Occipital lobe (tissue), 2 donors: Measurements from ENCODE around the gene WNT3. TPM values are rescaled to one million over a fixed set of nuclear protein-coding genes. Genes with fewer than 3 reads are reported as not detected.

Experiments used
- DNase-seq: peaks from one replicate; lab custom pipeline; 2025; lab: John Stamatoyannopoulos, UW
- total RNA-seq: library from RNA; depleted of rRNA; stranded (reverse); fragments of >200 nt; gene quantifications from one replicate; pipeline ENCODE4 v1.2.3, GENCODE V29; 2014

Gene WNT3
- total RNA-seq, 1 donor from 2014 or later: 5.1 TPM

DNA sequence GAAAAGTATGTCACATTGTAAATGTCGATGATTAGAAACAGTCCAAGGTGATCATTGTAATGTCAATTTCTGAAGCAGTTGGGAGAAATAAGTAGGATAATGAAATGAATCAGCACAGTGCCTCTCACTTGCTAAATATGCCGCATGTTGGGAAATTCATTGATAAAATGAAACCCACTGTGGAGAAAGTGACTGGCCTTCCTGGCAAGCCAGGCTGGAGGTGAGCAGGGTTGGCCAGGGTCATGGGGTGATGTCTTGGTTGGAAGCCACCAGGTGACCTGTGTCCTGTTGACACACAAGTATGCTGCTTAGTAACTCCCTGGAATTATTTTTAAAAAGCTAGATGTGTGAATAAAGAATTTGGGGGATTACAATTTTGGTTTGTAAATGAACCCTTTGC lies 18.0 kb upstream of the WNT3 start:
- DNase-seq: no peak

DNA sequence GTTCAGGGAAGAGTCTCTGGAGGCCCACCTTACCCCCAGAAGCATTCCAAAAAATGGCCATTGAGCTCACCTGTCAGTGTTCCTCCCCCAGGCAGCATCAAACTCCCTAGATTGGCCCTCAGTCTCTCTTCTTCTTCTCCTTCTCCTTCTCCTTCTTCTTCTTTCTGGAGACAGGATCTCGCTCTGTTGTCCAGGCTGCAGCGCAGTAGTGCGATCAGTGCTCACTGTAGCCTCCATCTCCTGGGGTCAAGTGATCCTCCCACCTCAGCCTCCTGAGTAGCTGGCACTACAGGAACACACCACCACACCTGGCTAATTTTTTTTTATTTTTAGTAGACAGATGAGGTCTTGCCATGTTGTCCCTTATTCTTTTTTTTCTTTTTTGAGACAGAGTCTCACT lies 16.4 kb upstream of the WNT3 start:
- no peak for DNase-seq

DNA sequence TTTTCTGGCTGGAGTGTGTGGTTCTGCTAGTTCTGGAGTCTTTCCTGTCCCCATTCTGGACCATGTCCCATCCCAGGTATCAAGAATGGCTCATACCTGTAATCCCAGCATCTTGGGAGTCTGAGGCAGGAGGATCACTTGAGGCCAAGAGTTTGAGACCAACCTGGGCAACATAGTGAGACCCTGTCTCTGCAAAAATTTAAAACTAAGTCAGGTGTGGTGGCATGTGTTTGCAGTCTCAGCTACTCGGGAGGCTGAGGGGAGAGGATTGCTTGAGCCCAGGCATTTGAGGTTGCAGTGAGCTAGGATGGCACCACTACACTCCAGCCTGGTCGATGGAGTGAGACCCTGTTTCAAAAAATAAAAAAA lies 15.3 kb upstream of the WNT3 start:
- DNase-seq: no peak

DNA sequence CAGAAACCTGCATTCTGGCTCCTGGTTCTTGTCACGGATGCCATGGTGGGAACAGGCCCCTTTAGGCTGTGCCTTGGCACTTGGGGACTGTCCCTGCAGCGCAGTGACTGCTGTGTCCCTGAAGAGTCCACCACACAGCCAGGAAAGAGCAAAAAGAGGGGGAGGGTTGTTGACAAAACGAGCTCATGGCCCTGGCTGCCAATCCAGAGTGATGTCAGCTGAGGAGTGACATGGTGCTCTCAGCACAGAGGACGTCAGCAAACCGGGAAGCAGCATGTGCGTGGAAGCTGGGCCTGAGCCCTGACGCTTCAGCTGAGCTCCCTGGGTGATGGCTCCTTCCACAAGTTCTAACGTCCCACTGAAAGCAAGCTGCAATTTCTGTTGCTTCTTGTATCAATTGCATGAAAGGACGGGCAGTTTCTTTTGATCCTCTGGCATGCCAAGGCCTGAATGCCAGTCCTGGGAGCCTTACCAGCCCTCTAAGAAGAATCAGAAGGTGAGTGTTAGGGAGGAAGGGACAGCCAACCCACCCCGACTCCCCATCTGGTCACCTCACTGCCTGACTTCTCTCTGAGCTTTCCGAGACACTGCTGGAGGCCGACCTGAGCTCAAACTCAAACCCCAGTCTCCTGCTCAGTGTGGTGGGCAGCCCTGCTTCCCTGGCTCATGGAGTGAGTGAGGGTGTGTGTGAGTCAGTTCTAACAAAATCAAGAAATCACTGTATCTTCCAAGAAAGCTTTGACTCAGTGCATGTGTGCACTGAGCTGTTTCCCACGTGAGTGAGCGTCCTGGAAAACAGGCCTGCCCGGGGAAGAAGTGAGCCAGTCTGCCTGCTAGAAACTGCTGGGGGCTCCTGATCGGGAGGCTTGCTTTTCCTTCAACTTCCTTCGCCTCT lies 14.7 kb upstream of the WNT3 start:
- DNase-seq: peak; percentile 54

DNA sequence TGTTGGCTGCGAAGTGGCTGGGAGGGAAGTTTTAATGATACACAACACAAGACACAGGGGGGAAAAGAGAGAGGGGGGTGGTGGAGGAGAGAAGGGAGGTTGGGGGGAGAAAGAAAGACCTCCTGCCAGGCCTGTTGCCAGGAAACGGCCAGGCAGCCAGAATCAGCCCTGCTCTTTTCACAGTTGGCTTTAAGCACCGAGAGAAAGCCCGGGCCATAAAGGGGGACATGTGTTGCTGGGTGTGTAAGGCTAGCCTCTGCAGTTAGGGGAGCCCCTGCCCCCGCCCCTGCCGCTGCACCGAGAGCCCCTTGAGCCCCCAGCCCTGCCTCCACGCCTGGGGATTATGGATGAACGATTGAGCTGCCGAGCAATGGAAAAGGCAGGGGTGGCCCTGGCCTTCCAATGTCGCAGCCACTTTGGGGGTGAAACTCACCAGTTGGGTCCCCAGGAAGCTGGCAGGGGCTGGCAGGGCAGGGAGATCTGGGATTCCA lies 13.9 kb upstream of the WNT3 start:
- DNase-seq: no peak

DNA sequence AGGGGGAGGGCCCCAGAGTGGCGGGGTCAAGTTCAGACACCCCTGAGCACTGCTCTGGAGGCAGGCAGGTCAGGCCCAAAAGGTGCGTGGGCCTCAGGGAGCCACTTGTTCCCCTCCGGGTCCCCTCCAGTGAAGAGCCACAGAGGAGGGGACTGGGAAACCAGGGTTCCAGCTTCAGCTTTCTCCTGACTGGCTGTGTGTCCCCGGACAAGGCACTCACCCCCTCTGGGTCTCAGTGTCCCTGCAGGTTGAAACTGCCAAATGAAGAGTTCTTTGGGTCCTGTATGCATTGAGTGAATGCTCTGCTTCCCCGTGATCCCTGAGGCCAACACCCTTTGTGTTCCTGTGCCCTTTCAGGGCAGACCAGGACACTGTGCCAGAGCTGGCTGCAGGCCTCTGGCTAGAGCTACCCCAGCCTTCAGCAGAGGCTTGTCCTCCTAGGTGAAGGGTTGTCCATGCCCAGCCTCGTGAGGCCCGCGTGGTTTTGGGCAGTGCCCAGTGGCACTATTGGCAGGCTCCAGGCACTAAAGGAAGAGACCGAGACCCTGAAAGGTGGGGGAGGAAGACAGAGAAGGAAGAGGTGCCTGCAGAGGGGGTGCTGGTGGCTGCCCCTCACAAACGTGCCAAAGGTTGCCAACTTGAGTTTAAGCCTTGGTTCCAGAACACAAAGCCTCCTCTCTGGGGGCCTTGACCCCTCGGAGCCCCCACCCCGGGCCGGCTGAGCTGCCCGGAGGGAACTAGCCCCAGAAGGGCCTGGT lies 13.3 kb upstream of the WNT3 start:
- no peak for DNase-seq

DNA sequence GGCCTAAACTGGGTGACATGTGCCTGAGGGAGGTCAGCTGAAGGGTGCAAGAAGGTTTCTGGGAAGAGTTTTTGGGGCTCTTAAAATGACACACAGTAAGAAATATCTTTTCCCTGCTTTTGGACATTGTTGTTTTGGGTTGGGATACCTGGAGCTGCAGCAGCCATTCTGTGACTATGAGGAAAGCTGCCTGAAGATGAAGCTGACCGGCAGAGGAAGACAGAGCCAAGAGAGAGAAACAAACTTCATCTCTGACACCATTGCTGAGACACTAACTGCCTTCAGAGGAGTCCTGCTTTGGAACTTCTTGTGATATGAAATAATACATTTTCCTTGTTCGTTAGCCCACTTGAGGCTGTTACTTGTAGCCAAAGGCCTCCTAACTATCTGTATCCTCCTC lies 8.8 kb upstream of the WNT3 start:
- no peak for DNase-seq

DNA sequence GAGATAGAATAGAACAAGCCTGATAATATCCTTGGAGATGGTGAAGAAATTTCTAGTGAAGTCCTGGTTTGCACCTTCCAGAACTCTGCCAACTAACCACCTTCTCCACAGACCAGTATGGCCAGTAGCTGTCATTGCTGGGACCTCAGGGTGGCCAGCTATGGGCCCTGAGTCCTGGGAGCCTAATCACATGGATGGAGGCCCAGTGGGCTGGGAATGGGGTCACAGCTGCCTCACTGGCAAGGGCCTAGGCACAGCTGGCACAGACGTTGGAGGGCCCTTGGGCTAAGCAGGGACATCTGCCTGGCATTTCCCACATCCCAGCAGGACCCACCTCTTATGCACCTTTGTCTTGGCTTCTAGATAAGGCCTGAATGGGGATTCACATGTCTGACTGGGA lies 7.6 kb upstream of the WNT3 start:
- DNase-seq: no peak

DNA sequence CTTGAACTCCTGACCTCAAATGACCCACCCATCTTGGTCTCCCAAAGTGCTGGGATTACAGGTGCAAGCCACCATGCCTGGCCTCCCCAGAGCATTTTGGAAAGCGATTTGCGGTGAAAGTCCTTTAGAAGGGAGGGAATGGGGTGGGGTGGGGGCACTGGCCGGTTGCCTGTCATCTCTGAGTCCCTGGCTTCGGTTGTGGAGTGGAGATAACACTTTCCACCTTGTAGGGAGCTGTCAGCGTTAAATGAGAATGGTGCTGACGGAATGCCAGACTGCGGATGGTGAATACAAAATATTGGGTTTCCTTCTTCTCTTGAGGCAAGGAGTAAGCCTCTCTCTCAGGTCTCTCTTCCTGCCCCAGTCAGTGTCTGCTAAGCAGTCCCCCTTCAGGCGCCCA lies 5.2 kb upstream of the WNT3 start:
- DNase-seq: no peak

DNA sequence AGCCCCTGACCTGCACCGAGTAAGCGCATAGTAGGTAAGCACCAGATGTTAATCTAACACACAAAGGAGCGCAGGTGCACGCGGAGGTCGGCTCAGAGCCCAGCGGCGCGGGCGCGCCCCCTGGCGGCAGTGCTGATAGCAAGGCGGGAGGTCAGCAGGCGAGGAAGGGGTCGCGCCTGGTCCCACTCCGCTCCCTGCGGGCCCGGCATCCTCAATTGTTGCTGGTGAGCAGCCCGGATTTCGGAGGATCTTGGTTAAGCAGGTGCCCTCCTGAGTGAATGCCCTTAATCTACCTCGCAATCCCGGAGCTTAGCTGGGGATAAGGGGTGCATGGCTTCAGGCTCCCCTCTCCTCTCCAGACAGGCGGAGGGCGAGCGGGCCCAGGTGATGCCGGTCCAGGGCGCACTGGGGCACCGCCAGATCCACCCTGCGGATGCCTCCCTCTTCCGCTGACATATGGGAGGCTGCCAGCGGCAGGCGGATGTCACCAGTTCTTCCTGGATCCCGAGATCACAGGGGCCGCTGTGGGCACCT lies 4.0 kb upstream of the WNT3 start:
- no peak for DNase-seq

DNA sequence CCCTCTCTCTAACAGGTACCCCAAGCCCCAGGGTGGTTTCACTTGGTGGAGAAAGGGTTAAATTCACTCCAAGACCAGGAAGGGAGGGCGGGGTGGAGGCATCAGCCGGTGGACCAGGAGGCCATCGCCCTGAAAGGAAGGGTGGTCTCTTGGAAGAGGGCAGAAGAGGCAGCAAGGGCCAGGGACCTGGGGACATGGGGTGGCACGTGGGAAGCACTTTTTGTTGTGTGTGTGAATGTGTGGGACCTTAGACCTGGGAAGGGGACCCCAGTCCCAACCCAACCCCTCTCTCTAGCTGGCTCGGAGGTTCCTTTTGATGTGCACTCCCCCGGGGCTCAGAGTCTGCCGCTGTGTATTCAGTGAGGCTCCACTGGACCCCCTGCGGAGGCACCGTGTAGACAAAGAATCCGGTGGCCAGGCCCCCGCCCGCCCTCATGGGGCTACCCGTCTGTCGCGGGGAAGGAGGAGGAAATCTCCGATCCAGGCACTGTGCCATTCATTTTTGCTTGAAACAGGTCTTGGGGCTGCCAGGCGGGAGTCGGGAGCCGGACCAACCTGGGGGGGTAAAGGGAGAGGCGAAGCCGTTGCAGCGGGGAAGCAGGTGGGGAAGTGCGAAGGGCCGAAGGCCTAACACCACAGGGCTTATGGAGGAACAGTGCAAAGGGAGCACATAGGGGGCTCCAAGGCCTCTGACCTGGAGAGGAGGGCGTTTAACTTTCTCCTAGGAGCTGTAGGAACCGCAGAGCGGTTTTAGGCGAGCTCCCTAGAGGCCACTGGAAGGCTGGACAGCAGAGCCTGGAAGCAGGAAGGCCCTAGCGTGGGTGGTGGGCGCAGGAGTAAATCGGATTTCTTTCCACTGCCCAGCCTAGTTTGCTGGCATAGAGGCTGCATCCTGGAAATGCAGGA lies 3.2 kb upstream of the WNT3 start:
- DNase-seq: no peak

DNA sequence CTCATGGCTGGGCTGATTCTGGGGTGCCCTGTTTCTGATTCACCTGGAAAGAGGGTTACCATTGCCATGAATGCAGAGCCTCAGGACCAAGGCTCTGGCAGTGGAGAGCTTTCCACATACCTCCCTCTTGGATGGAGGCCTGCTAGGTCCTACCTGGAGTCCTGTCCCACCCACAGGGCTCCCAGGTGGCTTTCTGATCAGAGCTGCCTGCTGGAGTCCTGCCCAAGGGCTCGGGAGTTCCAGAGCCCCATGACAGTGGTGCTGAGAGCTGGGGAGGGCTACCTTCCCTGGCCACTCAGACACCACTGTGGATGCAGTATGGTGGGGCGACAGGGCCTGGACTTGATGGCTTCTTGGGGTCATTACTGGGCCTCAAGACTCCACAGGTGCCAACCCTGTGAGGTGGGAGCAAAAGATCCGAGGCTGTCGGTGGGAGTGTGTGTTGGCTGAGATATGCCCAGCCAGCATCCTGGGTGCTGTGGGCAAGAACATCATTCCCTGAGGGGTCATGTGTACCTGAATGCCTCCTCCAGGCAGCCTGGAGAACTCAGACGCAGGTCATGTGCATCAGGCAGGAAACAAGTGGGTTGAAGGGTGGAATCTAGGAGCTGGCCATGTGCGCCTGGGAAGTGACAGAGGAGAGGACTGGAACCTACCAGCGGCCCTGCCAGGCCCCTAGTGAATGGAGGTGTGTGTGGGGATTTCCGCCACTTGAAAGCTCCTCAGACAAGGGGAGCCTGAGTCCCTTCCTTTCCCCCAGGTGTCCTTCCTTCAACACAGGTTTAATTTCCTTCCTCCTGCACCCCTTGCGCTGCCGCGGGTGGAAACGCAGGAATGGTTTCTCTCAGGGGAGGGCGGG lies 2.3 kb upstream of the WNT3 start:
- no peak for DNase-seq

DNA sequence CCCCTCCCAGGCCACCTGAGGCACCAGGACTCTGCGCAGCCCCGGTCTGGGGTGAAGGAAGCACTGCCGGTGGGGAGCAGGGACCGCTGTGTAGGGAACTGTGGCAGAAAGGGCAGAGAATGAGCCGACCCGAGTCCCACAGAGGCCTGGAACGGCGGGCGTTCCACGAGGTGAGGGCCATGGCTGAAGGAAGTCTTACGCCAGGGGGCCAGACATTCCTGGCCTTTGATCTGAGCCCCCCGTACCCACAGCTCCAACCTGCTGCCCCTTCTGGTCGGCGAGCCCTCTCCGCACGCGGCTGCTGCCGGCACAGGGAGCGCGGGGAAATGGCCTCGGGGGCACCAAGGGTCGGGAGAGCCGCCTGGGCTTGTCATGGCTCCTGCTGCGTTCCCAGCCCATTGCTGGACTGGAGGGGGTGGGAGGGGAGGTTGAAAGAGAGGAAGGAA lies 1.4 kb upstream of the WNT3 start:
- no peak for DNase-seq

DNA sequence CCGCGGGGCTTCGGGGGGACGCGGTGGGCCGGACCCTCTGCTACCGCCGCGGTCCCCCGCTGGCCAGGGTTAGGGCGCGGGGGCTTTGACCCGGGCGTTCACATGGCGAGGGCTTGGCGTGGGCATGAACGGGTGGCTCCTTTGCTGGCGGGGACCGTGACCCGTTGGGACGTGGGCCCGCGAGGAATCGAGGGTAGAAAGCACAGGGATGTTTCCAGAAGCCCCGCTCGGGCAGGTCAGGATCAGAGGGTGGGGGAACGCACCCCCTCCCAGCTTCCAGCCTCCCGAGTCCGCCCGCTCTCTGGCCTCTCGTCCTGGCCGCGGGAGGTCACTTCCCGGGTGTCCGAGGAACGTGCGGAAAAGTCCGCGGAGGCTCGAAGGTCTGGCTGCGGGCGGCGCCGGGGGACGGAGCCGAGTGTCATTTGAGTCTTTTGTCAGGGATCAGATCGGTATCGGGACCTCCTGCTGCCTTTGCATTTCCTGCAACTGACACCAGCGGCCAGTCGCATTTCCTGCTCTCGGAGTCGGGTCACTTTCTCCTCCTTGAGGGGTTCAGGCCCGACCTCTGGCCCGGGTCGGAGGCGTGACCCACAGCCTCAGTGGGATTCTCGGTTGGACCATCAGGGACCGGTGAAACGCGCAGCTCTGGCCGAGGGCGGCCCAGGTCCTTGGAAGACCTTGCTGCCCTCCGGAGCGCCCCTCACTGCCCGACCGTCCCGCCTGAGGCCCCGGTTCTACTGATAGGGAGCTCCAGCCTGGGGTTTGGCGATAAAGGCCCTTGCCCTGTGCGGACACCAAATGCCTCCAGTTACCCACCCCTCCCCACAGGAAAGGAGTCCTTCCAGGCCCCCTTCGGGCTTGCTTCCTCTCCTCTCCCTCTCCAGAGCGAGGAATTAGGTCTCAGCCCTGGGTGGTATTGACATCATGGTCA lies 702 bp upstream of the WNT3 start:
- DNase-seq: no peak

DNA sequence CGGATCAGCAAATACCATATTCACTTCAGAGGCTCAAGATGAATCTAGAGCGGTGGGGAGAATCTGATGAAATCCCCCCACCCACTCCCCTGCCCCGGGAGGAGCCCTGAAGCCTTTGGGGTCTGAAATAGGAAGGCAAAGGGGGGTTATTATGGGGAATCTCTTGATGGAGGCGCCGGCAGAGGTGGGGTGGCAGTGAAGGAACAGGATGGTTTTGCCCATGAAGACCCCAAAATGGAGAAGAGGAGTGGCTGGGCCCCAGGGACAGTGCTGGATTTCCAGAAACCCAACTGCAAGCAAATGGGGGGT lies 637 bp downstream of the WNT3 start:
- DNase-seq: no peak

DNA sequence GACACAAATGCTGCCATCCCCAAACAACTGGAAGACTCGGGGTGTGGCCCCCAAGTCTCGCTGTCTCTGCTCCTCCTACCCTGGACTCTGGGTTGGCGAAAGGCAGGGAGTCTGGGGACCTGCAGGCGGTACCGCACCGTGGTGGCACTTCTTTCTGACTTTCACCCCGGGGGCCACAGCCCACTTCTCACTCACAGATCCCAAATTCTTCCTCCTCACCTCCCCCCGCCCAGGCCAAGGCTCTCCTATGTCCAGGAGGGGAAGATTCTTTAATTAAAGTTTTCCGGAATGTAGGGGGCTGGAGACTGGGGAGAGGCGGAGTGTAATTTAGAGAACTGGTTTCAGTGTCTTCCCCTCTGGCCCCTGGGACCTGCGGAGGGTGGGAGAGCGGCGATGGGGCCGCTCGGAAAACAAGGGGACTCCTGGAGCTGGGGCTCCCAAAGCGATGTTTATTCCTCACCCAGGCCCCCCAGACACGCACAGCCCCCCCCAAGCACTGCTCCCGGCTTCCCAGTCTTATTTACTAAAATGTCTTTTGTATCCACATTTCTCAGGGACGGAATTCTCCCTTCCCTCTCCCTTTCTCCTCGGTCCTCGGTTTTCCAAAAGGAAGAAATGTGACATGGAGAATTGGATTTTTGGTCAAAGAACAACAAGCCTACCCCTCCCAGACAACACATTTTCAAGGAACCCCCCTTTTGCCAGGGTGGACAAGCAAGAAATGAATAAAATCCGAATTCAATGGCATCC lies 1.2 kb downstream of the WNT3 start:
- no peak for DNase-seq

DNA sequence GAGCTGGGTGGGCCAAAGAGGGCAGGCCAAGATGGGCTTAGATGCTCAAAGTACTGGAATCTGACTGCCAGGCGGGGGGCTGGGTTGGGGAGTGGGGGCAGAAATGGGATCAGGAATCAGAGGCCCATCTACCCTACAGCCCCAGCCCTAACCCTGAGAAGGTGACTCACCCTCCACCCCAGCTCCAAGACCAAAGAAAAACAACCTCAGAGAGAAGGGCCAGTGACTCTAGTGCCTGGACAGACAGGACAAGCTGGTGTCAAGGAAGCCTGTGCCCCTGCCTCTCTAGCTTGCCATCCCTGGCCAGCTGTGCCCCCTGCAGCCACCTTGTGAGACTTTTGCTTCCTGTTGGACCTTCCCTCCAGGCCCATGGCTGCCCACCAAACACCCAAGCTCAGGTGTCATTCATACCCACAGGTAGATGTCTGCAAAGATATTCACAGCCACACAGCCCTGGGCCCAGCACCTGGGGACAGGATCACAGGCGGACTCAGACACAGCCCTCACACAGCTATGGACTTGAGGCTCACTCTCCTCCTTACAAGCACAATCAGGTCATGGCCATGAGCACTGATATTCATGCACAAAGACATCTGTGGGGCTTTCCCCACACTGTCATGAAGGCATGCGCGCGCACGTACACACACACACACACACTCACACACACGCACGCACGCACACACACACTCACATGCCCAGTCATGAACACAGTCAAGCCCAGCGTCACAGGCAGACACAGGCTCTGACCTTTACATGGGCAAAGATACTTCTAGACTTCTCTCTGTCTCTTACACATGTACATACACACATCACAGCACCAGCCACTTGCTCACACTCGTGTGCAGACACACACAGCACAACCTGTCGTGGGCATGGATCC lies 2.8 kb downstream of the WNT3 start:
- no peak for DNase-seq

DNA sequence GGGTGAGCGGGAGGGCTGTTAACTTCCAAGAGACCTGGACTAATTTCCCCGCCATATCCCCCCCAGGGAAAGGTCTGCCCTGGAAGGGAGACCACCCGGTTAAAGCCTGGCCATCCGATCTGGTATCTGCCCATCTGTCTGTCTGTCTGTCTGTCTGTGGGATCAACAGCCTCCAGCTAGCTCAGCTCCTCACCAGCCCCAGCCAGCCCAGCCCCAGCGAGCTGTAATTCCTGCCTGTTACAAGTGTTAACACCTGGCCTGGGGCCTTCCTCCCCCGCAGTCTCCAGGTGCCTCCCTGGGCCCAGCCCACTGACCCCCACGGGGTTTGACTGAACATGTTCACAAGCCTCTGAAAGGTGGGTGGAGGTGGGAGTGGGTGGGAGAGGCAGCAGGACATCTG lies 4.0 kb downstream of the WNT3 start:
- no peak for DNase-seq
